NAMALWA (cell line): Measurements from ENCODE around the gene RAC3.

Source experiments
- DNase-seq: peaks from one replicate; pipeline ENCODE4 v3.0.0-alpha.2; 2015; ENCODE audit warnings: low spot score

RAC3 gene

DNA sequence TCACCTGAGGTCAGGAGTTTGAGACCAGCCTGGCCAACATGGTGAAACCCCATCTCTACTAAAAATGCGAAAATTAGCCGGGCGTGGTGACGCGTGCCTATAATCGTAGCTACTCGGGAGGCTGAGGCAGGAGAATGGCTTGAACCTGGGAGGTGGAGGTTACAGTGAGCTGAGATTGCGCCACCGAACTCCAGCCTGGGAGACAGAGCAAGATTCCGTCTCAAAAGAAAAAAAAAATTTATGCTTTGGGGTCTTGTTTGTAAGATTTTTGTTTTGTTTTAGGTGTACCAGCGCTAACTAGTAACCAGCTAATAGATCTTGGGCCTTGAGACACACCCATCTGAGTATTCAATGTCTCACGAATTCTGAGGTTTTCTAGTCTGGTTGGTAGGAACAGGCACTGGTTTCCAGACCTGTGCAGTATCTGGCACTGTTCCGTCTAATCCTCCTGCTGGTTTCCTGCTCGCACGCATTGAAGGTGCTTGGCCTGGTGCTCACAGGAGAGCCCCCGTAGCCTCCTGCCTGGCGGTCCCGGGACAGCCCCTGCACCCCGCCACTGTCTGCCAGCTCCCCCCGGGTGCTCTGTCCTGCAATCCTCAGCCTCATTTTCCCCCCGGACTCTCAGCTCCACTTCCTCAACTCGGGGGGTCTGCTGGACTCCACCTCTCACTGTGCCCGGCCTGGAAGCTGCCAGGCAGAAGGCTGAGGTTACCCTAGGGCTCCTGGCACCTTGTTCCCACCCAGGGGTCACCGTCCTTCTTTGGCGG, 44.7 kb downstream of the RAC3 start:
- DNase-seq = no peak

DNA sequence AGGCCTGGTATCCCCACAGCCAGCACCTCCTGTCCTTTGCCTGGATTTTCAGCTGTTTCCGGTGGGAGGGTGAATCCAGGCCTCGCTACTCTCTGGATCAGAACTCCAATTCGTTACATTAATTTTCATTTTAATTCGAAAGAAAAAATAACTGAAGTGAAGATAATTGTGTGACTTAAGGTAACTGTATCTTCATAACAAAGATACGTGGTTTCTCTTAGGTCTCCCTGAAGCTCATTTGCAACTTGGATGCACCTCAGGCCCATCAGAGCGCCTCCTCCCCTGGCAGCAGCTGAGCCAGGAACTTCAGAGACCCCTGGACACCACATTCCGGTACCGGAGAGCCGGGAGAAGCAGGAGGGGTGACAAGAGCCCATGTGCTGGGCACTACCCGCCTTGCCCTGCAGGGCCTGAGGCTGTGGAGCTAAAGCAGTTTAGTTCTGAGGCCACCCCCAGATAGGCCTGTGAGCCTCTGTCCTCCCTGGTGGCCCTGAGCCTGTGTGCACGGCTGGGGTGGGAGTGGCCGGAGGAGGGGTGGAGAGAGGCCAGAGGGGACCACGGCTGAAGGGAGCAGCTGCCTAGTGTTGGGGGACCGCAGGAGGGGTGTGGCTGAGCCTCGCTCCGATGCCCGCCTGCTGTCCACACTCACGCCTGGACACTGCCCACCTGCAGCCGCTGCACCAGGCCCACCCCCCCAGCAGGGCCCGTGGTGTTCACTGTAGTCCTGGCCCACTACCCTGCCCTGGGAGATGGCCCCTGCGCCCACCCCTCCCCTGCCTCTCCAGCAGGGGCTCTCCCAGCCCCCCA, 45.5 kb downstream of the RAC3 start:
- no peak for DNase-seq

DNA sequence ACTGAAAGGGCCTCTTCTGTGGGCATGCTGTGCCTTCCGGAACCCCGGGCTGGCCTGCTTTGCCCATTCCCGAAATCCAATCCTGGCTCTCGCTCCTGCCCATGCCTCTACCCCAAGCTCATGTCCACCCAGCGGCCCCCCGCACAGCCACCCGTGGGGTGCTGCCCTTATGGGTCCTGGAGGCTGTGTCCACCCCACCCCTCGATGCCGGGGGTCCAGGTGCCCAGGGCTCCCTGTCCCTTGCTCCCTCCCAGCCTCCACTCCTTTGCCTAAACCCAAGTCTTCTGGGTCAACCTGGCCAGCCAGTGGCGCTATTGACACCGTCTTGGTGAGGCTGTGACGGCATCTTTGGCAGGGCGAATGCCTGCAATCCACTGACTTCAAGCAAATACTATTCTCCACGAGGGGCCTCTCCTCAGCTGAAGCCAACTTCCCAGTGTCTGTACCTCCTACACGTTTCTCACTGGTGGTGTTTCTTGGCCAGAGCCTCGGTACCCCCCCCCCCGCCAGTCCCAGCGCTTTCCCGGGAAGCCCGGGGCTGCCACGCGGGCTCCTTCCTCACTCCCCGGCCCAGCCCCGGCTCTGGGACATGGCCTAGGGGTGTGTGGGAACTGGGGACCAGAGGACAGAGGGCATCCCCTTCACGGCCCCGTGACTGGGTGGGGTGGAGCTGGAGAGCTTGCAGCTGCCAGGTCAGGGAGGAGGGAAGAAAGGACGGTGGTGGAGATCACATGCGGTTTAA, 46.3 kb downstream of the RAC3 start:
- DNase-seq = no peak

DNA sequence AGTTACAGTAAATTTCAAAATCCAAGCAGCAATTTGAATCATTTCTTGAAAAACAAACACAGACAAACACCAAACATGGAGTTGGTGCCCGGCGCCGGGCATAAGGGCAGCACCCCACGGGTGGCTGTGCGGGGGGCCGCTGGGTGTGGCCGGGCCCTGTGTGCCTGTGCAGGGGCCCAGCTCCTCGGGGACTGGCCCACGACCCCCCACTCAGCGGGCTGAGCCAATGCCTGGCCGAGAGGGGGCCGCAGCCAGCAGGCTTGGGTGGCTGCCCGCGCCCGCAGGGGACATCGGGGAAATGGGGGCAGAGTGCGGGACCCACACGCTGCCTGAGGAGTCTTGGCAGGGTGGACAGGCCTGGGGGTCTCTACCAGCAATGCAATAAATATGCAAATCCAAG, 47.0 kb downstream of the RAC3 start:
- DNase-seq = no peak

GRCh38 chr17:82079001-82079677, 47.7 kb downstream of the RAC3 start:
- no peak for DNase-seq

GRCh38 chr17:82080048-82080788, 48.7 kb downstream of the RAC3 start:
- DNase-seq = no peak

DNA sequence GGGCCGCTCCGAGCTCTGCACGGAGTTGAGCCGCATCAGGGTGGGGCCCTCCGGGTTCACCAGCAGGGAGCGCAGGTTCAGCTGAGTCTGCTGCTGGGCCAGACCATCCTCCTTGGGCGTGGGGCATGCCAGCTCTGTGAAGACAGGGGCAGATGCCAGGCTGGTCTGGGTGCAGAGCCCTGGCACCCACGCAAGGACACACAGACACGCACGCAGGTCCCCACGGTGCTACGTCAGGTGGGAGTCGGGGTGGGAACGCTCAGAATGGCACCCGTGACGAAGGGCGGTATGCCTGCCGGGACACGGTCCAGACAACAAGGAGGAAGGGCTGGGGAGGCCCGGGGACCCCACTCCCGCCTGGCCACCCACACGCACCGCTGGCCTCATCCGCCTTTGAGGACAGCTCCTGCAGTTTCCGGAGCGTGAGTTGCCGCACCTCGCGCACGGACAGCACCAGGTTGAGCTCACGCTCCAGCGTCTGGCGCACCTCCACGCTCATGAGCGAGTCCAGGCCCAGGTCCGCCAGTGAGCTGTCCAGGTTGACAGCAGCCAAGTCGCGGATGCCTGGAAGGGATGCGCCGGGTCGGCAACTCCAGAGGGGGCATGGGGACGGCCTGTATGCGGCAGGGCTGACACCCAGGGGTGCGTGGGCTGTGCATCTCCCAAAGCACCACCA, 49.4 kb downstream of the RAC3 start:
- DNase-seq = no peak

DNA sequence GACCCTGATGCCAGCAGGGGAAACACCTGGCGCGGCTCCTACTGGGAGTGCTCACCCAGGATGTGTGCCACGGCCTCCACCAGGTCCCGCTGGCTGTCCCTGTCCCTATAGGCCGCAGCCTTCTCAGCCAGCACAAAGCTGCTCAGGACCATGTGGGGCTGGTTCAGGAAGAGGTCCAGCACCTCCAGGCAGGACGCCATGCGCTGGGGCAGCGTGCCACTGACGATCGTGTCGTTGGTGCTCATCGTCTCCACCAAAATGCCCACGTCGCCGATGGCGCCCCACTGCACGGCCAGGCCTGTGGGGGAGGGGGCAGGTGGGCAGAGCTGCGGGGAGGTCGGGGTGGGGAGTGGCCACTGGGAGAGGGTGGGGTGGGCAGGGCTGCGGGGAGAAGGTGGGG, 50.1 kb downstream of the RAC3 start:
- DNase-seq = no peak

- no peak for DNase-seq
Observed at GRCh38 chr17:82081966-82082365, 50.5 kb downstream of the RAC3 start.

DNA sequence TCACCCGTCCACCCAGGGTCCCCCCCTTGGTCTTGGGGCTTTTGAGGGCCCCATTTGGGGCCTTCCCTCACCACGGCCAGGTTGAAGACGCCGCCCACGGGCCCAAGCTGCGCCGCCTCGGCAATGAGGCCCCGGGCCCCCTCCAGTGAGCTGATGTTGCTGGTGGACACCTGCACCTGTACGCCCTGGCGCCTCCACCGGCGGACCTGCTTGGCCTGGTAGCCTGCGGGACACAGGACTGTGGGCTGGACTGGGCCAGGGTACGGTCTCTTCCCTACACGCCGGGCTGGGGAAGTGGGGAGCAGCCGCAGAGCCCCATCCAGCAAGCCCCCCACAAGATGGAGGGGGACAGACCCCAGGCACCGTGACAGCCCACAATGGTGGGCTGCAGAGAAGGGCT, 51.0 kb downstream of the RAC3 start:
- no peak for DNase-seq

DNA sequence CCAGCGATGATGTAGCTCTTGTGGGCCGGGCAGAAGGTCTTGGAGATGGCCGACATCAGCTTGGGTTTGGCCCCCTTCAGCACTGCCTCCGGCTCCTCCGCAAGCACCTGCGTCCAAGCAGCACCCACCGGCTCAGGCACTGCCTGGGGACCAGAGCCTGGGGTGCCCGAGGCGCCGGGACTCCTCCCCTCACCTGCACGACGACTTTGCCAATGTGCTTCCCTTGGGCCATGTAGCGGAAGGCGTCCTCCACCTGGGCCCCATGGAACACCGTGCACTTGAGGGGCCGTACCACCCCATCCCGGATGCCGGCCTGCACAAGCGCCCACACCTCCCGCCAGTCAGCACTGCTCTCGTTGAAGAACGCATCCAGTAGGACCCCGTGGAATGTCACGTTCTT, 51.5 kb downstream of the RAC3 start:
- no peak for DNase-seq
